Karpas-422 (cell line): ENCODE measurements around the gene SOWAHA. TPM values are rescaled to one million over a fixed set of nuclear protein-coding genes. Genes with fewer than 3 reads are reported as not detected.

ENCODE experiments used
- DNase-seq: peaks from one replicate; pipeline ENCODE4 v3.0.0-alpha.2; 2015
- H2AFZ ChIP-seq: fragments of 200-600 bp; sonication (generic); 2 replicates; pipeline ENCODE4 v1.6.1; 2014; ENCODE audit warnings: antibody characterized with exemption, low read length, mixed read lengths
- H3K27ac ChIP-seq: fragments of 200-600 bp; sonication (generic); 2 replicates; pipeline ENCODE4 v1.5.1; 2014; ENCODE audit warnings: mild to moderate bottlenecking, low read length, moderate library complexity
- H3K27me3 ChIP-seq: fragments of 200-600 bp; sonication (generic); 2 replicates; pipeline ENCODE4 v1.6.1; 2014; ENCODE audit warnings: low read length, mixed read lengths
- H3K36me3 ChIP-seq: fragments of 200-600 bp; sonication (generic); 2 replicates; pipeline ENCODE4 v1.6.1; 2014; ENCODE audit warnings: low read length, mixed read lengths; ENCODE audit not compliant: insufficient read depth
- H3K4me1 ChIP-seq: fragments of 200-600 bp; sonication (generic); 2 replicates; pipeline ENCODE4 v1.6.1; 2014; ENCODE audit warnings: mild to moderate bottlenecking, low read length, mixed read lengths
- H3K4me2 ChIP-seq: fragments of 200-600 bp; sonication (generic); 2 replicates; pipeline ENCODE4 v1.6.1; 2014; ENCODE audit warnings: low read length, low read depth, mild to moderate bottlenecking; ENCODE audit not compliant: poor library complexity, severe bottlenecking
- H3K4me3 ChIP-seq: fragments of 200-600 bp; sonication (generic); 2 replicates; pipeline ENCODE4 v1.5.1; 2014; ENCODE audit warnings: mild to moderate bottlenecking, antibody characterized with exemption, low read length, mixed read lengths
- H3K79me2 ChIP-seq: fragments of 200-600 bp; sonication (generic); 2 replicates; pipeline ENCODE4 v1.6.1; 2014; ENCODE audit warnings: mild to moderate bottlenecking, low read length, mixed read lengths
- H3K9ac ChIP-seq: fragments of 200-600 bp; sonication (generic); 2 replicates; pipeline ENCODE4 v1.6.0; 2014; ENCODE audit warnings: low read length
- H3K9me2 ChIP-seq: fragments of 200-600 bp; sonication (generic), shearing (Covaris generic); replicated peaks from 2 replicates; pipeline ENCODE4 v1.6.0; 2014; ENCODE audit warnings: mild to moderate bottlenecking, low read length, moderate library complexity; ENCODE audit not compliant: insufficient read depth
- H3K9me3 ChIP-seq: fragments of 300-700, 200-600 bp; sonication (generic); 2 replicates; pipeline ENCODE4 v1.6.1; 2014; ENCODE audit warnings: low read length, mixed read lengths
- H4K20me1 ChIP-seq: fragments of 200-600 bp; sonication (generic); 2 replicates; pipeline ENCODE4 v1.6.1; 2014; ENCODE audit warnings: mild to moderate bottlenecking, antibody characterized with exemption, low read length, low read depth; ENCODE audit not compliant: insufficient read depth
- total RNA-seq: library from RNA; depleted of rRNA; stranded (reverse); fragments of >200 nt; shearing (Covaris generic); gene quantifications from 2 replicates; pipeline ENCODE4 v1.2.3, GENCODE V29; 2014; ENCODE audit warnings: low replicate concordance

The SOWAHA gene
- total RNA-seq, 1 experiment from 2014 or later, result not detected

DNA sequence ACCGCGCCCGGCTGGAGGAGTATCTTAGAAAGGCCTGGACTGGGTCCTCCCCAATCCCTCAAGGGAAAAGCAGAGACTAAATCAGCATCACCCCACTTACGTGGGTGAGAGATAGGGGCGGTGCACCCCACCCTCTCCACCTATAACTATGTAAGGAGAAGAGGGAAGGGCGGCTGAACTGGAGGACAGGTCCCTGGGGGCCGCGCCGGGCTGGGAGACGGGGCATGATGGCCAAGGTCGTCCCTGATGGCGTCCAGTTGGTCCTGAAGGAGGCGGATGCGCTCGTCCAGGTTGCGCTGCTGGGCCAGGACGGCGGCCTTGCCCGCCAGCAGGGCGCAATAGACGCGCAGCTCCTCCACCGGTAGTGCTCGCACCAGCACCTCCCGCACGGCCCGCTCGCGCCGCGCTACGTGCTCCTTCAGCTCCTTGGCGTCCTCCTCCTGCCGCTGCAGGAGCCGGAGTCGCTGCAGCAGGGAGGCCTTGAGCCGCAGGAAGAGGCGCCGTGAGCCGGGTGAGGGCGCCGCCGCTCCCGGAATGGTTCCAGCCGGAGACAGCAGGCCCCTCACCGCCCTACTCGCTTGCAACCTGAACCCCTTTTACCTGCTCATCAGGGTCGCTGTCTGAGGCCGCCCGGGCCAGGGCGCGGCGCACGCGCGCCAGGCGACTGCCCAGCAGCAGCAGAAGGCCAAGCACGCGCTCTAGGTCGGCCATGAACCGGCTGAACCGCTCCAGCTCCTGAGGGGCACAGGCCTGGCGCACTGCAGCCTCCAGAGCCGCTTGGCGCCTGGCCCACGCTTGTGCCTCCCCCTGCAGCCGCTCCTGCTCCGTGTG, 9.8 kb downstream of the SOWAHA start:
- Histone ChIP-seq H3K36me3 (no peaks in the 10 kb centered on the region), H3K9ac (no peak overlapping the region), H3K27ac (no peak overlapping the region), H3K9me3 (no peaks in the 10 kb centered on the region), H3K4me3 (no peak overlapping the region), H2AFZ (no peak overlapping the region), H3K27me3 (no peaks in the 10 kb centered on the region), H3K9me2 (no peaks in the 10 kb centered on the region), H4K20me1 (no peaks in the 10 kb centered on the region), H3K79me2 (no peaks in the 10 kb centered on the region), H3K4me2 (no peak overlapping the region), H3K4me1 (no peaks in the 10 kb centered on the region)
- DNase-seq, result no peak

DNA sequence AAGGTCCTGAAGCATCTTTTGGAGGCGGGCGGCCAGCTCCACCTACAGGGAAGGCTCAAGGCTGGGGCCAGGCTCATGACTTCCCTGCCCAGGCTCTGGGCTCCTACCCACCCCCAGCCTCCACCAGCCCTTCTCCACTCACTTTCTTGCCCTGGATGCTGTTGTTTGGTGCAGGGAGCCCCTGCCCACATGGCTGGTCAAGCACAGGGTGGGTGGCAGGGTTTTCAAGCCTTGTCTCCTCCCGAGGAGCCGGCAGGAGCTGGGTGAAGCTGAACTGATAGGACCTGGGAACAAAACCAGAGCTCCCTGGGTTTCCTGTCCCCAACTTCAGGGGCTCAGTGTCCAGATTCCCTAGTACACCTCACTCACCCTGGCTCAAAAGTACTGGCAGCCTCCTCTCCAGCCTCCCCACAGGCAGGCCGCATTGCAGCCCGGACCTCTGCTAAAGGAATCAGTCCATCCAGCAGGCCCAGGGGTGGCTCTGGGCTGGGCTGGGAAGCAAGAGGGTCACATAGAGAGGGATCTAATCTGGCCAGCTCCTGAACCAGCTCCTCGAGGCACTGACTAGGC, 10.5 kb downstream of the SOWAHA start:
- no peak for DNase-seq
- H3K27me3 ChIP-seq, result no peaks in the 10 kb centered on the region

GRCh38 chr5:132824426-132824825, 11.3 kb downstream of the SOWAHA start:
- Histone ChIP-seq H3K27ac (no peak overlapping the region), H3K9ac (no peak overlapping the region), H3K9me3 (no peaks in the 10 kb centered on the region), H3K36me3 (no peaks in the 10 kb centered on the region), H3K9me2 (no peaks in the 10 kb centered on the region), H3K4me3 (no peak overlapping the region), H3K4me1 (peaks cover under 1% of the 10 kb centered on the region; the same call in 1 of the 2 replicates), H3K4me2 (no peak overlapping the region), H2AFZ (no peak overlapping the region), H3K79me2 (no peaks in the 10 kb centered on the region), H3K27me3 (no peaks in the 10 kb centered on the region), H4K20me1 (no peaks in the 10 kb centered on the region)
- no peak for DNase-seq

More for the DNA sequence above, 10.5 kb downstream of the SOWAHA start:
- Histone ChIP-seq H3K9me3 (no peaks in the 10 kb centered on the region), H3K4me2 (no peak overlapping the region), H3K4me3 (no peak overlapping the region), H4K20me1 (no peaks in the 10 kb centered on the region), H3K9me2 (no peaks in the 10 kb centered on the region), H3K9ac (no peak overlapping the region), H3K79me2 (no peaks in the 10 kb centered on the region), H3K4me1 (no peaks in the 10 kb centered on the region), H2AFZ (no peak overlapping the region), H3K27ac (no peak overlapping the region), H3K36me3 (no peaks in the 10 kb centered on the region)

DNA sequence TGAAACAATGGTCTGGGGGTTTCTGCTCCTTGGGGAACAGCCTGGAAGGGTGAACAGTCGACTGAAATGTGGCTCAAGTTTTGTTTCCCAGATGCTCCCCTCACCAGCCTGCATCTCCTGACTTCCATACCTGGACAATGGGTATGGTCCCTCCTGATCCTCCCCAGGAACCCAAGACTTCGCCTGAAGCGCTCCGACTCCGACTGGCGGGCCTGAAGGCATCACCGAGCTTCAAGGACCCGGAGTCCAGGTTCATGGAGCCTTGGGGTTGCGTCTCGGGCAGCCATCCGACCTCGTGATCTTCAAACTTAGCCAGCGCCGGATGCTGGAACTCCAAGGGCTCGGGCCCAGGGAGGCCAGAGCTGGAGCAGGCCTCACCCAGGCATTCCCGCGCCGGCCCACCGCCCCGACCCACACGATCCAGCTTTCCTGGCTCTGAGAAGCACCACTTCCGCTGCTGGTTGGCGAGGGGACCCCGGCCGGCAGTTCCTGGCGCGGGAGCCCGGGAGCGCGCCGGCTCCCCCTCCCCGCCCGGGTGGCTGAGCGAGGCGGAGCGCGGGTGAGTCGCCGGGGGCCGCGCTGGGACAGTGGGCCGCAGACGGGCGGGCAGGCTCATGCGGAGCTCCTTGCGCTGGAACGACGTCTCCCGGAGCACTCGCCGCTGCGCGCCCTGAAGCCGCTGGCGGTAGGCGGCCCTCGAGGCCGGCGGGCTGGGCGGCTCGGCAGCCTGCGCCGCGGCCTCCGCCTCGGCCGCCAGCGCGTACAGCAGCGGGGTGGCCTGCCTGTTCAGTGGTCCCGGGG, 12.1 kb downstream of the SOWAHA start:
- Histone ChIP-seq H2AFZ (no peak overlapping the region), H3K36me3 (no peaks in the 10 kb centered on the region), H3K9me3 (no peaks in the 10 kb centered on the region), H3K4me1 (peaks cover 5% of the 10 kb centered on the region), H3K27me3 (no peaks in the 10 kb centered on the region), H3K4me2 (no peak overlapping the region), H3K79me2 (no peaks in the 10 kb centered on the region), H4K20me1 (0 out of 2 replicates have a peak, but pooled peaks cover 3% of the 10 kb centered on the region), H3K27ac (no peak overlapping the region), H3K9ac (no peak overlapping the region), H3K4me3 (no peak overlapping the region), H3K9me2 (no peaks in the 10 kb centered on the region)
- no peak for DNase-seq

- peaks cover 8% of the 10 kb centered on the region for H3K4me1 ChIP-seq
- H3K27me3 ChIP-seq, result no peaks in the 10 kb centered on the region
- no peak overlapping the region for H3K4me2 ChIP-seq
- no peak overlapping the region for H3K4me3 ChIP-seq
- no peaks in the 10 kb centered on the region for H3K79me2 ChIP-seq
- no peaks in the 10 kb centered on the region for H3K36me3 ChIP-seq
- DNase-seq, result no peak
- H2AFZ ChIP-seq, result no peak overlapping the region
- H3K9me2 ChIP-seq, result no peaks in the 10 kb centered on the region
- H3K9ac ChIP-seq, result no peak overlapping the region
- 0 out of 2 replicates have a peak, but pooled peaks cover 3% of the 10 kb centered on the region for H4K20me1 ChIP-seq
- no peaks in the 10 kb centered on the region for H3K9me3 ChIP-seq
- no peak overlapping the region for H3K27ac ChIP-seq
Observed at GRCh38 chr5:132825834-132826391, 12.8 kb downstream of the SOWAHA start.

DNA sequence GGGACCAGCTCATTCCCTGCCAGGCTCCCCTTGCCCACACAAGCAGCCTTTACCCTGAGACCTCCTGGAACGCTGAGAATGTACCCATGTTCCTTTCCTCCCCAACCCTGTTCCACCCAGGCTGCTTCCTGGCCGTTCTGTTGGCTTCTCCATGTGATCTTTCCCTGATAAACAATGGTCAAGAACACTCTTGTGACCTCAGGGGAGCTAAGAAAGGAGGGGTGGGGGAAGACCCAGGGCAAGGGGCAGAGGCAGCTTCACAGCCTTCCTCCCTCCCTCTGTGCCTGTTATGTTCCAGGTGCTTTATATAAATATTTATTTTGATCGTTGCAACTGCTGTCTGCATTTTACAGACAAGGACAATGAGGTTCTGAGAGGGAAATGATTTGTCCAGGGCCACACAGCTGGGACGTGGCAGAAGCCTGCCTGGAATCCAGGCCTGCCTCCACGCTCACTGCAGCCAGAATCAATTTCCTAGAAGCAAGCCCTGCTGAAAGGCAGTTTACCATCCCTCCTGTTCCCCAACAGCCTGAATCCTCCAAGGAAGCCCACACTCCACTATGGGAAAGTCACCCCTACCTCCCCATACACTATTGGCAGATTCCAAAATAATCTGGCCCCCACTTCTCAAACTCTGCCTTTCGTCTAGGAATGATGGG, 13.5 kb downstream of the SOWAHA start:
- Histone ChIP-seq H3K4me1 (peaks cover 8% of the 10 kb centered on the region), H3K79me2 (no peaks in the 10 kb centered on the region), H3K4me2 (no peak overlapping the region), H3K9me2 (no peaks in the 10 kb centered on the region), H3K4me3 (no peak overlapping the region), H3K27me3 (no peaks in the 10 kb centered on the region), H3K27ac (no peak overlapping the region), H4K20me1 (0 out of 2 replicates have a peak, but pooled peaks cover 3% of the 10 kb centered on the region), H3K36me3 (no peaks in the 10 kb centered on the region), H3K9ac (no peak overlapping the region), H3K9me3 (no peaks in the 10 kb centered on the region), H2AFZ (no peak overlapping the region)
- DNase-seq, result no peak

- H3K4me3 ChIP-seq, result no peak overlapping the region
- 0 out of 2 replicates have a peak, but pooled peaks cover 3% of the 10 kb centered on the region for H4K20me1 ChIP-seq
- no peak overlapping the region for H3K9ac ChIP-seq
- H3K27ac ChIP-seq, result no peak overlapping the region
- peaks cover 8% of the 10 kb centered on the region for H3K4me1 ChIP-seq
- no peak for DNase-seq
- H3K27me3 ChIP-seq, result no peaks in the 10 kb centered on the region
- H3K79me2 ChIP-seq, result no peaks in the 10 kb centered on the region
- H3K4me2 ChIP-seq, result no peak overlapping the region
- no peaks in the 10 kb centered on the region for H3K36me3 ChIP-seq
- H3K9me2 ChIP-seq, result no peaks in the 10 kb centered on the region
- H3K9me3 ChIP-seq, result no peaks in the 10 kb centered on the region
- no peak overlapping the region for H2AFZ ChIP-seq
Observed at GRCh38 chr5:132827943-132828673, 15.0 kb downstream of the SOWAHA start.
